ENCODE measurements around the gene FGF7. TPM values are rescaled to one million over a fixed set of nuclear protein-coding genes. Genes with fewer than 3 reads are reported as not detected.
"Not testable (repeated sequence)": the region's sequence is repeated elsewhere in the genome, so short reads cannot be mapped to it uniquely, and the experiment has no call there.

Gene FGF7
- total RNA-seq, 4 donors from 2014 or later = 102 to 240 (median 175) TPM

- H3K27ac ChIP-seq = no peak overlapping the region
Observed at GRCh38 chr15:49387471-49387870, 35.6 kb upstream of the FGF7 start.

GRCh38 chr15:49402515-49403296 is 20.3 kb upstream of the FGF7 start:
- H3K27me3 ChIP-seq; DNase-seq (ENCODE audit: low spot score in 2 of 2); H3K4me3 ChIP-seq; H3K9me3 ChIP-seq; H3K4me1 ChIP-seq; H3K27ac ChIP-seq; H3K36me3 ChIP-seq: not testable (repeated sequence)
- 91 to 94% methylated on average over 5 of the region's 5 CpGs for WGBS, 2 donors

More at GRCh38 chr15:49387471-49387870, 35.6 kb upstream of the FGF7 start:
- DNase-seq (ENCODE audit: low spot score in 2 of 2) = no peak
- no peaks in the 10 kb centered on the region for H3K36me3 ChIP-seq
- no peaks in the 10 kb centered on the region for H3K9me3 ChIP-seq
- H3K27me3 ChIP-seq = no peaks in the 10 kb centered on the region
- WGBS, 2 donors = 87 to 89% methylated on average over 2 of the region's 2 CpGs
- TF ChIP-seq EP300 (IDR thresholded peaks at IDR 0.05) (no peak), CTCF (IDR thresholded peaks at IDR 0.05) (no peak), POLR2A (IDR thresholded peaks at IDR 0.05) (no peak)
- H3K4me1 ChIP-seq = no peaks in the 10 kb centered on the region
- no peak overlapping the region for H3K4me3 ChIP-seq

- no peaks in the 10 kb centered on the region for H3K27me3 ChIP-seq
- H3K27ac ChIP-seq = no peak overlapping the region
- no peaks in the 10 kb centered on the region for H3K9me3 ChIP-seq
- H3K4me3 ChIP-seq = no peak overlapping the region
- no peaks in the 10 kb centered on the region for H3K4me1 ChIP-seq
- no peak for TF ChIP-seq CTCF (IDR thresholded peaks at IDR 0.05)
- no peak for TF ChIP-seq EP300 (IDR thresholded peaks at IDR 0.05)
- no peak for TF ChIP-seq POLR2A (IDR thresholded peaks at IDR 0.05)
- DNase-seq (ENCODE audit: low spot score in 2 of 2) = no peak
- 91 to 93% methylated on average over 16 to 17 of the region's 17 CpGs for WGBS, 2 donors
- no peaks in the 10 kb centered on the region for H3K36me3 ChIP-seq
Observed at GRCh38 chr15:49406352-49407118, 16.5 kb upstream of the FGF7 start.

GRCh38 chr15:49410641-49411040 is 12.4 kb upstream of the FGF7 start:
- Histone ChIP-seq H3K27me3 (no peaks in the 10 kb centered on the region), H3K4me3 (no peak overlapping the region), H3K36me3 (no peaks in the 10 kb centered on the region), H3K9me3 (no peaks in the 10 kb centered on the region), H3K27ac (no peak overlapping the region), H3K4me1 (no peaks in the 10 kb centered on the region)
- DNase-seq (ENCODE audit: low spot score in 2 of 2) = no peak
- no peak for TF ChIP-seq CTCF (IDR thresholded peaks at IDR 0.05)
- TF ChIP-seq EP300 (IDR thresholded peaks at IDR 0.05) = no peak

GRCh38 chr15:49412797-49413196 is 10.2 kb upstream of the FGF7 start:
- Histone ChIP-seq H3K27me3 (no peaks in the 10 kb centered on the region), H3K4me3 (no peak overlapping the region), H3K27ac (no peak overlapping the region), H3K9me3 (no peaks in the 10 kb centered on the region), H3K36me3 (no peaks in the 10 kb centered on the region), H3K4me1 (no peaks in the 10 kb centered on the region)
- DNase-seq (ENCODE audit: low spot score in 2 of 2) = no peak
- TF ChIP-seq CTCF (IDR thresholded peaks at IDR 0.05) (no peak), EP300 (IDR thresholded peaks at IDR 0.05) (no peak), POLR2A (IDR thresholded peaks at IDR 0.05) (no peak)
